Suprapubic skin (tissue), 3 donors: ENCODE measurements around the gene ZNF460.

Experiments used
- EP300 ChIP-seq: sonication (generic); formaldehyde crosslinking; IDR thresholded peaks from one replicate; pipeline ENCODE4 v1.6.1; 2017; ENCODE audit warnings: antibody characterized with exemption
- TF ChIP-seq, protein P1 (sequence below), 2 donors: fragments of 200-600 bp in 1 of 2; fragments of 450-650 bp in 1 of 2; sonication (generic) in 1 of 2; IDR thresholded peaks; one replicate each; pipeline ENCODE4 v1.5.1; 2016 to 2019; ENCODE audit warnings: antibody characterized with exemption in 2 of 2, mild to moderate bottlenecking in 1 of 2, moderate library complexity in 1 of 2

DNA sequence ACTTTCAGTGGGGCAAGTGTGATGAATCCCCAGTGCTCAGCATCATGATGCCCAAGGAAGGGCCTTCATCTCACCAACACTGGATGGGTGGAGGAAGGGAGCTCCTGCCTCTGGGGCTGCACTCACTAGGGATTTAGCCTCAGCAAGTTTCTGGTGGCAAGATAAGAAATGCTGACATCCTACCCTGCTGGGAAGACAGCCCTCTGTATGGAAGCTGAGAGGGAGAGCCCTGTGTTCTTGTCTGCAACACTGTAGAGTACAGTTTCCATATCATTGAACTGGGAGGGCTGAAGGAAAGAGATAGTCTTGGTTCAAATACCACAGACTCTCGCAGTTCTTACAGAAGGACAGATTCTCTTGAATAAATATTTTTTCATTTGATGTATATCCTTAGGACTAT, 7.3 kb upstream of the ZNF460 start:
- TF ChIP-seq, protein P1, sequence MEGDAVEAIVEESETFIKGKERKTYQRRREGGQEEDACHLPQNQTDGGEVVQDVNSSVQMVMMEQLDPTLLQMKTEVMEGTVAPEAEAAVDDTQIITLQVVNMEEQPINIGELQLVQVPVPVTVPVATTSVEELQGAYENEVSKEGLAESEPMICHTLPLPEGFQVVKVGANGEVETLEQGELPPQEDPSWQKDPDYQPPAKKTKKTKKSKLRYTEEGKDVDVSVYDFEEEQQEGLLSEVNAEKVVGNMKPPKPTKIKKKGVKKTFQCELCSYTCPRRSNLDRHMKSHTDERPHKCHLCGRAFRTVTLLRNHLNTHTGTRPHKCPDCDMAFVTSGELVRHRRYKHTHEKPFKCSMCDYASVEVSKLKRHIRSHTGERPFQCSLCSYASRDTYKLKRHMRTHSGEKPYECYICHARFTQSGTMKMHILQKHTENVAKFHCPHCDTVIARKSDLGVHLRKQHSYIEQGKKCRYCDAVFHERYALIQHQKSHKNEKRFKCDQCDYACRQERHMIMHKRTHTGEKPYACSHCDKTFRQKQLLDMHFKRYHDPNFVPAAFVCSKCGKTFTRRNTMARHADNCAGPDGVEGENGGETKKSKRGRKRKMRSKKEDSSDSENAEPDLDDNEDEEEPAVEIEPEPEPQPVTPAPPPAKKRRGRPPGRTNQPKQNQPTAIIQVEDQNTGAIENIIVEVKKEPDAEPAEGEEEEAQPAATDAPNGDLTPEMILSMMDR (IDR thresholded peaks at IDR 0.05): no peak
- TF ChIP-seq EP300: no peak
